Neural progenitor cell (in vitro differentiated cells): ENCODE measurements around the gene DPY30.

Source experiments
- EZH2 ChIP-seq: fragments of 200-600 bp; sonication (generic); IDR thresholded peaks from 2 replicates; pipeline ENCODE4 v1.6.1; 2017; ENCODE audit warnings: antibody characterized with exemption, mild to moderate bottlenecking, moderate library complexity
- TF ChIP-seq, protein P1 (sequence below): fragments of 200-600 bp; sonication (generic); IDR thresholded peaks from 2 replicates; pipeline ENCODE4 v1.5.1; 2017; ENCODE audit warnings: antibody characterized with exemption, mild to moderate bottlenecking

DNA sequence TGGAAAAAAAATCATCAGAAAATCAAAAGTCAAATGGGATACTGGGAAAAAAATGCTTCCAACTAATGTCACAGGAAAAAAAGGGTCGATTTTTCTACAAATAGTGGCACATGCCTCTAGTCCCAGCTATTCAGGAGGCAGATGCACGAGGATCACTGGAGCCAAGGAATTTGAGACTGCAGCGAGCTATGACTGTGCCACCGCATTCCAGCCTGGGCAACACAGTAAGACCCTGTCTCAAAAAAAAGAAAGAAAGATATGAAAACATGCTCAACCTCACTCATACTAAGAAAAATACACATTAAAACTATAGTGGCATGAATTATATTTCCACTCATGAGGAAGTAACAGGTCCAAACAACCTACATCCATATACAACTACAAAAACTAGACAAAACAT, 46.7 kb downstream of the DPY30 start:
- TF ChIP-seq, protein P1, sequence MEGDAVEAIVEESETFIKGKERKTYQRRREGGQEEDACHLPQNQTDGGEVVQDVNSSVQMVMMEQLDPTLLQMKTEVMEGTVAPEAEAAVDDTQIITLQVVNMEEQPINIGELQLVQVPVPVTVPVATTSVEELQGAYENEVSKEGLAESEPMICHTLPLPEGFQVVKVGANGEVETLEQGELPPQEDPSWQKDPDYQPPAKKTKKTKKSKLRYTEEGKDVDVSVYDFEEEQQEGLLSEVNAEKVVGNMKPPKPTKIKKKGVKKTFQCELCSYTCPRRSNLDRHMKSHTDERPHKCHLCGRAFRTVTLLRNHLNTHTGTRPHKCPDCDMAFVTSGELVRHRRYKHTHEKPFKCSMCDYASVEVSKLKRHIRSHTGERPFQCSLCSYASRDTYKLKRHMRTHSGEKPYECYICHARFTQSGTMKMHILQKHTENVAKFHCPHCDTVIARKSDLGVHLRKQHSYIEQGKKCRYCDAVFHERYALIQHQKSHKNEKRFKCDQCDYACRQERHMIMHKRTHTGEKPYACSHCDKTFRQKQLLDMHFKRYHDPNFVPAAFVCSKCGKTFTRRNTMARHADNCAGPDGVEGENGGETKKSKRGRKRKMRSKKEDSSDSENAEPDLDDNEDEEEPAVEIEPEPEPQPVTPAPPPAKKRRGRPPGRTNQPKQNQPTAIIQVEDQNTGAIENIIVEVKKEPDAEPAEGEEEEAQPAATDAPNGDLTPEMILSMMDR: no peak
- no peak for TF ChIP-seq EZH2
